ENCODE results near the gene KRT20.

- TF ChIP-seq GTF2F1 (IDR thresholded peaks at IDR 0.05; ENCODE audit: borderline replicate concordance, low read depth, low read length), result no peak
- no peak for TF ChIP-seq CTCF (IDR thresholded peaks at IDR 0.05; ENCODE audit: control extremely low read depth in 1 of 3, insufficient read depth in 1 of 3, low read depth in 1 of 3, low read length in 3 of 3)
- no peak for TF ChIP-seq ZNF274 (IDR thresholded peaks at IDR 0.05; ENCODE audit: borderline replicate concordance, extremely low read depth, low read length)
- no peak for TF ChIP-seq CREB1 (IDR thresholded peaks at IDR 0.05)
- TF ChIP-seq SP1 (IDR thresholded peaks at IDR 0.05; ENCODE audit: low read depth, low read length), result no peak
- TF ChIP-seq ATF2 (IDR thresholded peaks at IDR 0.05; ENCODE audit: low read length), result no peak
- TF ChIP-seq EP300 (IDR thresholded peaks at IDR 0.05; ENCODE audit: borderline replicate concordance in 1 of 2, low read depth in 2 of 2, low read length in 2 of 2), result no peak
- no peak for TF ChIP-seq EZH2 (IDR thresholded peaks at IDR 0.05; ENCODE audit: low read depth, low read length, severe bottlenecking)
- TF ChIP-seq POLR2AphosphoS5 (IDR thresholded peaks at IDR 0.05; ENCODE audit: low read depth, low read length), result no peak
- no peak for TF ChIP-seq RBBP5 (IDR thresholded peaks at IDR 0.05; ENCODE audit: borderline replicate concordance, low read depth, low read length)
- no peak for TF ChIP-seq MAX (IDR thresholded peaks at IDR 0.05)
- TF ChIP-seq TAF1 (IDR thresholded peaks at IDR 0.05; ENCODE audit: low read depth, low read length), result no peak
Observed at GRCh38 chr17:40873255-40873654, 11.8 kb downstream of the KRT20 start.
